Measurements from ENCODE around the gene MRPL17.
A peak's percentile ranks its signal among the peaks of the same experiment; 100 is the strongest.

Gene MRPL17

DNA sequence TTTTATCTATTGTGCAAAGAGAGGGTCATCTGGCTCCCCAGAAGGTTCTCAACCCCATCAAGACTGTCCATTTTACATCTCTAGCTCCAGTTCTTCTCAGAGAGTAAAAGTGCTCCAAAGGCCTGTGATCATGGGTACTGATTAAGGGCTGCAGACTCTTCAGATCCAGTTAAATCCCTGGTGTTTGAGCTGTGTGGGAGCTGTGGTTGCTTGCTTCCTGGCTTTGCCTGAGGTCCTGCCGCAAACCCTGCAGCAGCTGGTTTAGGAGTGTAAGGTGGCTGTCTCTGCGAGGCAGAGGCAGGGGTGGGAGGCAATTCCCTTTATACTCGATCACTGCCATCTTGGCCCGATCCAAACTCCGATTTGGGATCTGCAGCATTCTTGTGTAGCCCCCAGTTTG lies 1.2 kb downstream of the MRPL17 start:
- TF ChIP-seq, protein P1, sequence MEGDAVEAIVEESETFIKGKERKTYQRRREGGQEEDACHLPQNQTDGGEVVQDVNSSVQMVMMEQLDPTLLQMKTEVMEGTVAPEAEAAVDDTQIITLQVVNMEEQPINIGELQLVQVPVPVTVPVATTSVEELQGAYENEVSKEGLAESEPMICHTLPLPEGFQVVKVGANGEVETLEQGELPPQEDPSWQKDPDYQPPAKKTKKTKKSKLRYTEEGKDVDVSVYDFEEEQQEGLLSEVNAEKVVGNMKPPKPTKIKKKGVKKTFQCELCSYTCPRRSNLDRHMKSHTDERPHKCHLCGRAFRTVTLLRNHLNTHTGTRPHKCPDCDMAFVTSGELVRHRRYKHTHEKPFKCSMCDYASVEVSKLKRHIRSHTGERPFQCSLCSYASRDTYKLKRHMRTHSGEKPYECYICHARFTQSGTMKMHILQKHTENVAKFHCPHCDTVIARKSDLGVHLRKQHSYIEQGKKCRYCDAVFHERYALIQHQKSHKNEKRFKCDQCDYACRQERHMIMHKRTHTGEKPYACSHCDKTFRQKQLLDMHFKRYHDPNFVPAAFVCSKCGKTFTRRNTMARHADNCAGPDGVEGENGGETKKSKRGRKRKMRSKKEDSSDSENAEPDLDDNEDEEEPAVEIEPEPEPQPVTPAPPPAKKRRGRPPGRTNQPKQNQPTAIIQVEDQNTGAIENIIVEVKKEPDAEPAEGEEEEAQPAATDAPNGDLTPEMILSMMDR (IDR thresholded peaks at IDR 0.05; ENCODE audit: insufficient read depth, low read depth, low read length, missing control alignments) = no peak
- H3K4me3 ChIP-seq (ENCODE audit: low read depth, low read length) = peak overlapping the region; percentile 96
- peak; percentile 25 for DNase-seq (ENCODE audit: low read depth)

DNA sequence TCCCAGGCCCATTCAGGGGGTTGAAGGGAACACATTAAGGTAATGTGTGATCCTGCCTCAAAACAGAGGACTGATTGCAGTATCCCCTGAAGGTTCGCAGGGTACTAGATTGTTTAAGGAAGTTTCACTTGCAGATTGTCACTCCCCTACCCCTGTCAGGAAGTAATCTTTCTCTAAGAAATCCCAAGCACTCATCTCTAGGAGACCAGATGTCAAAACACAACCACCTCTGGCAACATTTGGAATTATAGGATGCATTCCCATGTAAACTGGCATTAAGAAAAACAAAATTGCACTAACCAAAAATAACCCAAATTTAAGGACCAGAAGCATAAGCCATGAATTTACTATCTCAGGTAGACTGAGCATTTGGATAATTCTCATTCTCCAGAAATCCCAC lies 1.6 kb downstream of the MRPL17 start:
- DNase-seq (ENCODE audit: low read depth) = no peak
- peak overlapping the region; percentile 96 for H3K4me3 ChIP-seq (ENCODE audit: low read depth, low read length)
- TF ChIP-seq, protein P1 (IDR thresholded peaks at IDR 0.05; ENCODE audit: insufficient read depth, low read depth, low read length, missing control alignments) = no peak

DNA sequence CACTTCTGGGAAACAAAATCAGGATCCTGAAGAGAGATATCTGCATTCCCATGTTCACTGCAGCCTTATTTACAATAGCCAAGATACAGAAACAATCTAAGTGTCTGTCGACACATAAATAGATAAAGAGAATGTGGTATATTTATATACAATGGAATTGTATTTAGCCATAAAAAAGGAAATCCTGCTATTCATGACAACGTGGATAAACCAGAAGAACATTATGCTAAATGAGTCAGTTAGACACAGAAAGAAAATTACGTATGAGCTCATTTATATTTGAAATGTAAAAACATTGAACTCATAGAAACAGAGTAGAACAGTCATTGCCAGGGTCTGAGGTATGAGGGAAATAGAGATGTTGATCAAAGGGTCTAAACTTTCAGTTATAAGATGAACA lies 6.1 kb downstream of the MRPL17 start:
- DNase-seq (ENCODE audit: low read depth) = no peak
- H3K4me3 ChIP-seq (ENCODE audit: low read depth, low read length) = no peak overlapping the region
- TF ChIP-seq, protein P1 (IDR thresholded peaks at IDR 0.05; ENCODE audit: insufficient read depth, low read depth, low read length, missing control alignments) = no peak

DNA sequence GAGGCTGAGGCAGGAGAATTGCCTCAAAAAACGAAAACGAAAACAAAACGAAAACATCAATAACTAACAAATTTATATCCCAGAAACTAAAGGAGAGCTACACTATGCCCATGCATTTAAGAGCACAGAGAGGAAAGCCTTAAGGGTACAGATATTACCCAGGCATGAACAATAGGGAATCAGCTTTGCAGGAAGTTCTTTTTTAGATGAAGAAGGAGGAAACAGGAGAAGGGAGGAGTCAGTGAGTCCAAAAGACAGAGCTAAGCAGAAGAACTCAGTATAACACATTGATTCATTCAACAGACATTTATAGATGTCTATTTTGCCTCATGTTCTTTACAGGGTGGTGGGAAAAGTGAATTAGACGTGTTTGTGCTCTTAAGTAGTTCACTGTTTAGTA lies 8.3 kb downstream of the MRPL17 start:
- H3K4me3 ChIP-seq (ENCODE audit: low read depth, low read length) = no peak overlapping the region
- DNase-seq (ENCODE audit: low read depth) = no peak
- TF ChIP-seq, protein P1 (IDR thresholded peaks at IDR 0.05; ENCODE audit: insufficient read depth, low read depth, low read length, missing control alignments) = no peak

DNA sequence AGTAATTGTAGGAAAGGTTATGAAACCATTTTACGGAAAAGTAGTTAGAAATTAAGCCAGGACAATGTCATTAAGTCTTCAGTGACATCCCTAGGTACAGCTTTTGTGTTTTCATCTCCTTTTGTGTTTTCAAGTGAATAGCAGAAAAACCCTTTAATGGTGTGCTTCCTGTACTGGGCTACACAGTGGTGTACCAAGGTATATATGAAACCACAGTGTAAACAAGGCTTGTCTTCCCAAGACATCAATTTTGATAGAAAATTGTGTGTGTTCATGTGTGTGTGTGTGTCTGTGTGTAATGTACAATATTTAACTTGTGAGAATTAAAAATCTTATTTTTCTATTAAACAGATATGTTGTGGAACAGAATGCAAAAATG lies 8.9 kb downstream of the MRPL17 start:
- no peak overlapping the region for H3K4me3 ChIP-seq (ENCODE audit: low read depth, low read length)
- TF ChIP-seq, protein P1 (IDR thresholded peaks at IDR 0.05; ENCODE audit: insufficient read depth, low read depth, low read length, missing control alignments) = no peak
- no peak for DNase-seq (ENCODE audit: low read depth)

DNA sequence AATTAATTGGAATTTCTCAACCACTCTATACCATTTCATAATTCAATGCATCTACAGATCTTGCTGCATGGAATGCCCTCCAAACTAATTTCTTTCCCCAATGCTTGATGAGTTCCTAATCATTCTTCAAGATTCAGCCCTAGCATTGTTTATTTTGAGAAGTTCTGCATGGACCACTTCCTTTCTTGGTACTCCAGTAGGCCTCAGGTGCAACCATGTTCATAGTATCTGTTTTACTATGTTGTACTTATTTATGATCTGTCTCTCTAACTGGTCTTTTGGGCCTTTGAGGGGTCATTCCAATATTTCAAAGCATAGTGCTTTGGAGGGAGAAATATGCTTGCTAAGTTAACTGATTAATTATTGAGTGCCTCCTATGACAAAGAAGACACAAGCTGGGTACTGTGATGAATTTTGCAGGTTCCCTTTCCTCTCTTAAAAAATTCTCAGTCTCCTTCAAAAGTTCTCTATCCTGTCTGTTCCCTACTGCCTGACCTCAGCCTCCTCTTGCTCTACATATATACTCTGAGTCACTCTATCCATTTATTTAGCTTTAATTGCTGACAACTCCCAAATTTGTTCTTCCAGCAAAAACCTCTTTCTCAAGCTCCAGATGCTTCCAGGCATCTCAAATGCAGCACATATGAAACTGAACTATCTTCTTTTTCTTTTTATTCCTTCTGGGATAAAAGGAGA lies 9.5 kb downstream of the MRPL17 start:
- DNase-seq (ENCODE audit: low read depth) = no peak
- TF ChIP-seq, protein P1 (IDR thresholded peaks at IDR 0.05; ENCODE audit: insufficient read depth, low read depth, low read length, missing control alignments) = no peak

DNA sequence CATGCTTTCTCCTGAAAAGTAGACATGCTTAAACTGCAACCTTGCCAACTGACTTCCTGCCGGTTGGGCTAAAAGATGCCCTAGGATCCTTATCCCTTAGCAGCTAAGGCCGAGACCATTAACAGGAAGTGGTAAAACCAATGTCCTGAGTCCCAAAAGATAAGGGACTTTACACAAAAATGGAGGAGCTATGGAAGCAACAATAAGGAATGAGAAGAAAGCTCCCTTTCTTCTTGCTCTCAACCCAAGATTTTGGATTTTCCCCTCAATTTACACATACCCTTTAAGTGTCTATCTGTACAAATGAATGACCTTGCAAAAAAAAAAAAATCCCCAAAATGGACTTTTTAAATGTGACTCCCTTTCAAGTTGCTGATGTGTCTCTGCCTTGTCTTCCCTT lies 11.1 kb downstream of the MRPL17 start:
- DNase-seq (ENCODE audit: low read depth) = no peak
- TF ChIP-seq, protein P1 (IDR thresholded peaks at IDR 0.05; ENCODE audit: insufficient read depth, low read depth, low read length, missing control alignments) = no peak
- H3K4me3 ChIP-seq (ENCODE audit: low read depth, low read length) = no peak overlapping the region

More for the DNA sequence above, 9.5 kb downstream of the MRPL17 start:
- no peak overlapping the region for H3K4me3 ChIP-seq (ENCODE audit: low read depth, low read length)
